ENCODE data around the gene HIGD1B. TPM values are rescaled to one million over a fixed set of nuclear protein-coding genes. Genes with fewer than 3 reads are reported as not detected.
A peak's percentile ranks its signal among the peaks of the same experiment; 100 is the strongest.

Gene HIGD1B
- total and polyA plus RNA-seq, 2 donors from 2014 or later = 2.2 to 3.2 TPM

- no peaks in the 10 kb centered on the region for H3K27me3 ChIP-seq (ENCODE audit: control insufficient read depth, insufficient read depth, low read length)
- FAIRE-seq = no peak
These were observed 18.7 kb upstream of the HIGD1B start for GRCh38 chr17:44828919-44829522.

DNA sequence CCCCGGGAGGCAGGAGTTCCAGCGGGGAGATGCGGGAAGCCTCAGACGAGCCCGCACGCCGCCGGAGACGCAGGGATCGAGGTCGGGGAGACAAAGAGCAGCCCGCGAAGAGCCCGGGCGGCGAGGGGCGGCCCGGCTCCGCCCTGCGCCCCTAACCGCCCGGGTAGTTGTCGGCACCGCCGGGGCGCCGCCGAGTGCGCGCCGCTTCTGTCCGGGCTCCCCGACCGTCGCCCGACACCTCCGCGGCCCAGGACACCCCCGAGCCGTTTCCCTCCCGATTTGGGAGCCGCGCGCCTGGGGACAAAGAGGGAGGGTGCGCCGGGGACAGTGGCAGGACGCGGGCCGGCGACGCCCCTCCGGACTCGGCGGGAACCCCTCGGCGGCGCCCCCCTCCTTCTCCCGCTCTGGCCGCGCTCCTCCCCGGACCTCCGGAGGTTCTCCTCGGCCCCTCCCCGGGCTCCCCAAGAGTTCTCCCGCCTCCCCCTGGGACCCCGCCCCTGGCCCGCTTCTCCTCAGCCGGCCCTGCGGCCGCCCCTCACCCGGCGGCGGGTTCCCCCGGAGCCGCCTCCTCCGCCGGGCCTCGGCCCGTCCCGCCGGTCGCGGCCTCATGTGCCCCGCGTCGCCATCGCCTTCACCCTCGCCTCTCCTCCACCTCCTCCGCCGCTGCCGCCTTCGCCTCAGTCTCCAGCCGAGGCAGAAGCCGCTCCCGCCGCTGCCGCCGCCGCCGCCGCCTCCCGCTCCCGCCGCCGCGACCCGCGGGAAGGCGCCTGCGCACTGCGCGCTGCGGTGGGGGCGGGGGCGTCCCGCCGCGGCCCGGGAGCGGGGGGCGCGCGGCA, 17.9 kb upstream of the HIGD1B start, which contains the start of gene GJC1:
Gene GJC1 (minus strand): TSS at position 765 of the 836 bp plus-strand sequence. CDS start 24,470 bp downstream, outside the sequence.
- DNase-seq (peak; percentile 69 to 84 (median 78)), FAIRE-seq (no peak)
- no peak for TF ChIP-seq CTCF (IDR thresholded peaks at IDR 0.05; ENCODE audit: borderline replicate concordance, extremely low read depth, insufficient read depth)
- intact Hi-C loops (cut with DNase I) = no loop called here
- H3K9me3 ChIP-seq (ENCODE audit: control insufficient read depth in 2 of 3, insufficient read depth in 1 of 3, low read length in 3 of 3) = no peaks in the 10 kb centered on the region
- no peaks in the 10 kb centered on the region for H3K36me3 ChIP-seq (ENCODE audit: control insufficient read depth in 2 of 3, insufficient read depth in 3 of 3, low read length in 3 of 3)
- H3K4me3 ChIP-seq (ENCODE audit: low read length in 3 of 3) = peak within 1 kb of the TSS; percentile 23 to 71 (median 38)
- peak within 1 kb of the TSS in 1 of 3 donors; percentile 61 for H3K9ac ChIP-seq (ENCODE audit: low read length in 3 of 3)
- no peaks in the 10 kb centered on the region for H3K27me3 ChIP-seq (ENCODE audit: control insufficient read depth, insufficient read depth, low read length)
- no peak within 1 kb of the TSS for H3K27ac ChIP-seq (ENCODE audit: low read depth in 2 of 2, low read length in 2 of 2)
- H3K4me1 ChIP-seq (ENCODE audit: control insufficient read depth in 2 of 3, insufficient read depth in 2 of 3, low read depth in 1 of 3, low read length in 3 of 3) = no peaks in the 10 kb centered on the region

More at GRCh38 chr17:44828919-44829522, 18.7 kb upstream of the HIGD1B start:
- TF ChIP-seq CTCF (IDR thresholded peaks at IDR 0.05; ENCODE audit: borderline replicate concordance, extremely low read depth, insufficient read depth) = no peak
- Histone ChIP-seq H3K36me3 (ENCODE audit: control insufficient read depth in 2 of 3, insufficient read depth in 3 of 3, low read length in 3 of 3) (no peaks in the 10 kb centered on the region), H3K4me3 (ENCODE audit: low read length in 3 of 3) (peak overlapping the region; percentile 23 to 71 (median 38)), H3K4me1 (ENCODE audit: control insufficient read depth in 2 of 3, insufficient read depth in 2 of 3, low read depth in 1 of 3, low read length in 3 of 3) (no peaks in the 10 kb centered on the region), H3K27ac (ENCODE audit: low read depth in 2 of 2, low read length in 2 of 2) (no peak overlapping the region), H3K9me3 (ENCODE audit: control insufficient read depth in 2 of 3, insufficient read depth in 1 of 3, low read length in 3 of 3) (no peaks in the 10 kb centered on the region), H3K9ac (ENCODE audit: low read length in 3 of 3) (peak overlapping the region in 1 of 3 donors; percentile 61)
- intact Hi-C loops (cut with DNase I) = no loop called here
- peak in 3 of 5 donors; percentile 47 to 74 (median 65) for DNase-seq

DNA sequence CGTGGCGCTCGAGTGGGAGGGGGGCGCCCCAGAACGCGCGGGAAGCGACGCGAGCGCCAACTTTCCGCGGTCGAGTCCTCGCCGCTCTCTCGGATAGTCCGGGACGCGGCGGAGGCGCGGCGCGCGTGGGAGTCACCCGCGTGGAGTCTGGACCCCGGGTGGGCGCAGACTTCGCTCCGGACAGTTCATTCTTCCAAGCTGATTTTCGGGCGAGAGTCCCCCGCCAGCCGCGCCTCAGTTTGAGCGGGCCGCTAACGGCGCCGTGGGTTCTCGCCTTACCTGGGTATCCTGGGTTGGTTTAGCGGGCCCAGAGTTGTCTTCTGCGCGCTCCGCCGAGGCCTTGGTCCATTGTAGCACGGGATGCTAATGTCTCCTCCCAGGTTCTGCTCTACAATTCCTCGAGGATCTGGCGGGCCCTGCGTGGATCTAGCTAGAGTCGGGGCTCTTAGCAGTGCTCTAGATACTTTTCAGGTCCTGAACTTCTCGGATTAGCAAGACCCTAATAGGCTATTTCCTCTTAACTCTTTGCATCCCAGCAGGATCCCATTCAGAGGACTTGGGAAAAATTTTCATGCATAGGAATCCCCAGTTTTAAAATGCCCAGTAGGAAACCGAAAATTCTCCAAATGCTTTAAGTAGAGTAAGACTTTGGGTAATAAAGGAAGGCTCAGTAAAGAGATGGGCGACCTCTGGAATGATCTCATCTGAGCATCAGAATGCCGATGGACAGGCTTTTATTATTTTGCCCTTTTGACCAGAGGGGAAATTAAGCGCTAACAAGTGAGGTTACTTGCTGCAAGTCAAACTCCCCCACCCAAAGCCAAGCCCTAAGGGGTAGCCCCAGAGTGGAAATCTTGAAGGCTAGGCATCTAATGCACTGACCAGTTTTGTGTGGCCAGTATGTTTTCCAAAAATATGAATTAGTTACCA, 17.1 kb upstream of the HIGD1B start:
- FAIRE-seq = no peak
- H3K27me3 ChIP-seq (ENCODE audit: control insufficient read depth, insufficient read depth, low read length) = no peaks in the 10 kb centered on the region
- no peak overlapping the region for H3K27ac ChIP-seq (ENCODE audit: low read depth in 2 of 2, low read length in 2 of 2)
- peak overlapping the region in 1 of 3 donors; percentile 5 for H3K9ac ChIP-seq (ENCODE audit: low read length in 3 of 3)
- peak overlapping the region in 2 of 3 donors; percentile 17 to 51 for H3K4me3 ChIP-seq (ENCODE audit: low read length in 3 of 3)
- no peak for TF ChIP-seq CTCF (IDR thresholded peaks at IDR 0.05; ENCODE audit: borderline replicate concordance, extremely low read depth, insufficient read depth)
- no peaks in the 10 kb centered on the region for H3K9me3 ChIP-seq (ENCODE audit: control insufficient read depth in 2 of 3, insufficient read depth in 1 of 3, low read length in 3 of 3)
- peak; percentile 41 to 71 (median 59) for DNase-seq
- no peaks in the 10 kb centered on the region for H3K4me1 ChIP-seq (ENCODE audit: control insufficient read depth in 2 of 3, insufficient read depth in 2 of 3, low read depth in 1 of 3, low read length in 3 of 3)
- intact Hi-C loops (cut with DNase I) = no loop called here
- H3K36me3 ChIP-seq (ENCODE audit: control insufficient read depth in 2 of 3, insufficient read depth in 3 of 3, low read length in 3 of 3) = no peaks in the 10 kb centered on the region

Measured in kidney (tissue), 14 donors.